ENCODE measurements around the gene ZNF106. TPM values are rescaled to one million over a fixed set of nuclear protein-coding genes. Genes with fewer than 3 reads are reported as not detected.

The ZNF106 gene
- total and polyA plus RNA-seq, 4 donors = 7.5 to 25.4 (median 20.5) TPM

GRCh38 chr15:42392309-42393024, 98.5 kb downstream of the ZNF106 start:
- no peak overlapping the region for H3K9ac ChIP-seq (ENCODE audit: low read depth in 1 of 2, low read length in 2 of 2)
- H3K27me3 ChIP-seq (ENCODE audit: control insufficient read depth in 4 of 4, insufficient read depth in 4 of 4, low read length in 3 of 4) = no peaks in the 10 kb centered on the region
- DNase-seq (ENCODE audit: low spot score) = peak; percentile 69
- H3K4me3 ChIP-seq (ENCODE audit: low read depth in 1 of 3, low read length in 3 of 3) = no peak overlapping the region
- no peak overlapping the region for H3K27ac ChIP-seq (ENCODE audit: low read depth in 1 of 2, low read length in 2 of 2)
- H3K9me3 ChIP-seq (ENCODE audit: control insufficient read depth in 4 of 4, low read length in 3 of 4) = no peaks in the 10 kb centered on the region
- TF ChIP-seq FOXA1 (IDR thresholded peaks at IDR 0.05) (no peak), HNF4G (IDR thresholded peaks at IDR 0.05) (no peak), SP1 (IDR thresholded peaks at IDR 0.05) (no peak), NR2F2 (IDR thresholded peaks at IDR 0.05) (no peak), GABPA (IDR thresholded peaks at IDR 0.05 in 1 of 2, conservative IDR thresholded peaks at IDR 0.05 in 1 of 2) (no peak), RAD21 (IDR thresholded peaks at IDR 0.05) (no peak), JUND (IDR thresholded peaks at IDR 0.05) (no peak), CTCF (IDR thresholded peaks at IDR 0.05; ENCODE audit: low read depth, low read length, missing input control) (no peak), HNF4A (conservative IDR thresholded peaks at IDR 0.05) (no peak), REST (IDR thresholded peaks at IDR 0.05) (no peak), EGR1 (IDR thresholded peaks at IDR 0.05; ENCODE audit: low read depth in 2 of 2) (no peak), TAF1 (conservative IDR thresholded peaks at IDR 0.05) (no peak), RXRA (IDR thresholded peaks at IDR 0.05) (no peak), YY1 (IDR thresholded peaks at IDR 0.05) (no peak), FOXA2 (IDR thresholded peaks at IDR 0.05) (no peak)
- TF ChIP-seq, protein P1, sequence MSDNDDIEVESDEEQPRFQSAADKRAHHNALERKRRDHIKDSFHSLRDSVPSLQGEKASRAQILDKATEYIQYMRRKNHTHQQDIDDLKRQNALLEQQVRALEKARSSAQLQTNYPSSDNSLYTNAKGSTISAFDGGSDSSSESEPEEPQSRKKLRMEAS (IDR thresholded peaks at IDR 0.05) = no peak
- TF ChIP-seq, protein P2, sequence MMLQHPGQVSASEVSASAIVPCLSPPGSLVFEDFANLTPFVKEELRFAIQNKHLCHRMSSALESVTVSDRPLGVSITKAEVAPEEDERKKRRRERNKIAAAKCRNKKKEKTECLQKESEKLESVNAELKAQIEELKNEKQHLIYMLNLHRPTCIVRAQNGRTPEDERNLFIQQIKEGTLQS (IDR thresholded peaks at IDR 0.05) = no peak
- TF ChIP-seq, protein P3, sequence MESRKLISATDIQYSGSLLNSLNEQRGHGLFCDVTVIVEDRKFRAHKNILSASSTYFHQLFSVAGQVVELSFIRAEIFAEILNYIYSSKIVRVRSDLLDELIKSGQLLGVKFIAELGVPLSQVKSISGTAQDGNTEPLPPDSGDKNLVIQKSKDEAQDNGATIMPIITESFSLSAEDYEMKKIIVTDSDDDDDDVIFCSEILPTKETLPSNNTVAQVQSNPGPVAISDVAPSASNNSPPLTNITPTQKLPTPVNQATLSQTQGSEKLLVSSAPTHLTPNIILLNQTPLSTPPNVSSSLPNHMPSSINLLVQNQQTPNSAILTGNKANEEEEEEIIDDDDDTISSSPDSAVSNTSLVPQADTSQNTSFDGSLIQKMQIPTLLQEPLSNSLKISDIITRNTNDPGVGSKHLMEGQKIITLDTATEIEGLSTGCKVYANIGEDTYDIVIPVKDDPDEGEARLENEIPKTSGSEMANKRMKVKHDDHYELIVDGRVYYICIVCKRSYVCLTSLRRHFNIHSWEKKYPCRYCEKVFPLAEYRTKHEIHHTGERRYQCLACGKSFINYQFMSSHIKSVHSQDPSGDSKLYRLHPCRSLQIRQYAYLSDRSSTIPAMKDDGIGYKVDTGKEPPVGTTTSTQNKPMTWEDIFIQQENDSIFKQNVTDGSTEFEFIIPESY (IDR thresholded peaks at IDR 0.05) = no peak
- 82% methylated on average over 11 of the region's 11 CpGs for WGBS
- H3K4me1 ChIP-seq (ENCODE audit: control insufficient read depth in 4 of 4, insufficient read depth in 4 of 4, low read length in 3 of 4) = no peaks in the 10 kb centered on the region
- peaks cover 0 to 14% (median 6%) of the 10 kb centered on the region in 4 donors for H3K36me3 ChIP-seq (ENCODE audit: control insufficient read depth in 4 of 4, insufficient read depth in 3 of 4, low read depth in 1 of 4, low read length in 3 of 4)

Data from liver (tissue), 9 donors.